CD14-positive monocyte (primary cell): ENCODE results near the gene MLC1. TPM values are rescaled to one million over a fixed set of nuclear protein-coding genes. Genes with fewer than 3 reads are reported as not detected.
A peak's percentile ranks its signal among the peaks of the same experiment; 100 is the strongest.

Experiments
- DNase-seq, 3 donors: peaks; one replicate each; pipeline ENCODE4 v3.0.0-alpha.2; 2011 to 2022
- H2AFZ ChIP-seq: 2 replicates; pipeline ENCODE4 v1.6.0; 2012; ENCODE audit warnings: mild to moderate bottlenecking, low read depth, low read length, inconsistent platforms; ENCODE audit not compliant: insufficient read depth, poor library complexity, severe bottlenecking
- H3K27ac ChIP-seq, 2 donors: 1 replicate in 1 of 2; 2 replicates in 1 of 2; pipeline ENCODE4 v1.5.1; 2012 to 2013; ENCODE audit warnings: low read length in 2 of 2, control low read depth in 1 of 2, inconsistent platforms in 1 of 2, low read depth in 1 of 2, mild to moderate bottlenecking in 1 of 2
- H3K27me3 ChIP-seq, 2 donors: one replicate each; pipeline versions ENCODE4 v1.6.0 to v1.6.1; 2011 to 2013; ENCODE audit warnings: low read length in 2 of 2; ENCODE audit not compliant: control insufficient read depth in 2 of 2, insufficient read depth in 2 of 2
- H3K36me3 ChIP-seq, 2 donors: replicated peaks in 1 of 2; 1 replicate in 1 of 2; 2 replicates in 1 of 2; pipeline versions ENCODE4 v1.5.1 to v1.6.1; 2012 to 2013; ENCODE audit warnings: low read length in 2 of 2, control low read depth in 1 of 2, inconsistent platforms in 1 of 2, mild to moderate bottlenecking in 1 of 2; ENCODE audit not compliant: insufficient read depth in 2 of 2, control insufficient read depth in 1 of 2
- H3K4me1 ChIP-seq, 2 donors: 1 replicate in 1 of 2; 2 replicates in 1 of 2; pipeline versions ENCODE4 v1.5.1 to v1.6.1; 2012 to 2013; ENCODE audit warnings: low read length in 2 of 2, control low read depth in 1 of 2, inconsistent platforms in 1 of 2, mild to moderate bottlenecking in 1 of 2, moderate library complexity in 1 of 2; ENCODE audit not compliant: insufficient read depth in 2 of 2, control insufficient read depth in 1 of 2
- H3K4me2 ChIP-seq: replicated peaks from 2 replicates; pipeline ENCODE3; 2012; ENCODE audit warnings: low read length, moderate library complexity, mild to moderate bottlenecking; ENCODE audit not compliant: poor library complexity, severe bottlenecking; ENCODE audit errors: extremely low read depth
- H3K4me3 ChIP-seq, 3 experiments: fragments of 200-600 bp in 1 of 3; sonication (generic) in 1 of 3; replicated peaks in 1 of 3; 1 replicate in 2 of 3; 2 replicates in 1 of 3; pipeline ENCODE4 v1.5.1; 2011 to 2013; ENCODE audit warnings: low read length in 3 of 3, mild to moderate bottlenecking in 3 of 3, control low read depth in 2 of 3, low read depth in 2 of 3, inconsistent platforms in 1 of 3, moderate library complexity in 1 of 3
- H3K79me2 ChIP-seq: 2 replicates; pipeline ENCODE4 v1.6.0; 2012; ENCODE audit warnings: mild to moderate bottlenecking, control low read depth, inconsistent platforms, low read length, moderate library complexity; ENCODE audit not compliant: insufficient read depth
- H3K9ac ChIP-seq: 2 replicates; pipeline ENCODE4 v1.6.0; 2017; ENCODE audit warnings: low read length, mild to moderate bottlenecking; ENCODE audit not compliant: insufficient read depth, poor library complexity, severe bottlenecking
- H3K9me3 ChIP-seq, 2 donors: replicated peaks in 1 of 2; 1 replicate in 1 of 2; 2 replicates in 1 of 2; pipeline versions ENCODE4 v1.5.1 to v1.6.1; 2012 to 2013; ENCODE audit warnings: low read length in 2 of 2, control low read depth in 1 of 2; ENCODE audit not compliant: control insufficient read depth in 1 of 2, insufficient read depth in 1 of 2
- H4K20me1 ChIP-seq: 2 replicates; pipeline ENCODE4 v1.6.0; 2012; ENCODE audit warnings: mild to moderate bottlenecking, low read length, control low read depth, moderate library complexity; ENCODE audit not compliant: insufficient read depth
- H3K27ac Mint-ChIP-seq, 7 donors: one replicate each; pipeline ENCODE4 v1.8.0; 2020; ENCODE audit warnings: mild to moderate bottlenecking in 7 of 7, mixed read lengths in 7 of 7, moderate library complexity in 6 of 7, inconsistent platforms in 2 of 7
- H3K27me3 Mint-ChIP-seq, 3 donors: one replicate each; pipeline ENCODE4 v1.8.0; 2021 to 2022; ENCODE audit warnings: low read depth in 3 of 3, mild to moderate bottlenecking in 3 of 3, mixed read lengths in 3 of 3, moderate library complexity in 3 of 3, inconsistent platforms in 1 of 3
- H3K36me3 Mint-ChIP-seq, 2 donors: one replicate each; pipeline ENCODE4 v1.8.0; 2020; ENCODE audit warnings: mixed read lengths in 2 of 2, inconsistent platforms in 1 of 2, mild to moderate bottlenecking in 1 of 2
- H3K4me1 Mint-ChIP-seq: one replicate; pipeline ENCODE4 v1.8.0; 2020; ENCODE audit warnings: mild to moderate bottlenecking, mixed read lengths
- H3K4me3 Mint-ChIP-seq, 2 donors: one replicate each; pipeline ENCODE4 v1.8.0; 2020; ENCODE audit warnings: mild to moderate bottlenecking in 2 of 2, mixed read lengths in 2 of 2, moderate library complexity in 1 of 2
- H3K9me3 Mint-ChIP-seq, 7 donors: one replicate each; pipeline ENCODE4 v1.8.0; 2020 to 2022; ENCODE audit warnings: mixed read lengths in 7 of 7, mild to moderate bottlenecking in 6 of 7, moderate library complexity in 6 of 7, inconsistent platforms in 2 of 7
- CTCF ChIP-seq: fragments of 200-600 bp; IDR thresholded peaks from one replicate; pipeline ENCODE4 v1.8.0; 2022; ENCODE audit warnings: antibody characterized with exemption, mild to moderate bottlenecking
- WGBS: methylation state at CpG from one replicate; pipeline ENCODE4 v1.1.5; 2013; ENCODE audit warnings: missing lambda C conversion rate; ENCODE audit not compliant: insufficient coverage; 5-methylcytosine and 5-hydroxymethylcytosine counted together
- intact Hi-C, 2 donors: fragments of 100-400 bp; cut with micrococcal nuclease; formaldehyde crosslinking; loops; one replicate each; pipeline versions ENCODE4 v1.15.0 to v1.15.1; 2023
- polyA plus RNA-seq, 3 donors: library from polyadenylated mRNA; depleted of rRNA in 1 of 3; unstranded in 2 of 3; stranded (reverse) in 1 of 3; fragments of 300-500 nt in 2 of 3; fragments of >200 nt in 1 of 3; fragmentation: Illumina TruSeq in 2 of 3; gene quantifications; 1 replicate in 2 of 3; 2 replicates in 1 of 3; pipeline ENCODE4 v1.2.3, GENCODE V29; 2012 to 2021

MLC1 gene
- polyA plus RNA-seq, 3 donors, result 1.6 to 3.6 (median 1.8) TPM

GRCh38 chr22:50072167-50072555 lies 13.1 kb downstream of the MLC1 start:
- DNase-seq, result no peak
- Mint-ChIP-seq H3K27ac (no peak overlapping the region), H3K4me3 (no peak overlapping the region), H3K4me1 (peaks cover 5% of the 10 kb centered on the region), H3K9me3 (no peaks in the 10 kb centered on the region), H3K36me3 (peaks cover 12 to 14% of the 10 kb centered on the region in 2 donors), H3K27me3 (peaks cover 0 to 1% (median 0%) of the 10 kb centered on the region in 3 donors)
- H3K4me2 ChIP-seq, result no peak overlapping the region
- no peaks in the 10 kb centered on the region for H3K36me3 ChIP-seq
- no peaks in the 10 kb centered on the region for H3K9me3 ChIP-seq
- no peaks in the 10 kb centered on the region for H3K79me2 ChIP-seq
- no peak overlapping the region for H3K9ac ChIP-seq
- no peaks in the 10 kb centered on the region for H4K20me1 ChIP-seq
- no peaks in the 10 kb centered on the region for H3K4me1 ChIP-seq
- 83% methylated on average over 6 of the region's 9 CpGs for WGBS
- H2AFZ ChIP-seq, result no peak overlapping the region
- no peak overlapping the region for H3K27ac ChIP-seq
- H3K4me3 ChIP-seq, result no peak overlapping the region
- TF ChIP-seq CTCF, result no peak
- intact Hi-C loops, result no loop called here
- H3K27me3 ChIP-seq, result no peaks in the 10 kb centered on the region

GRCh38 chr22:50071432-50072166 lies 13.6 kb downstream of the MLC1 start:
- Histone ChIP-seq H3K4me1 (no peaks in the 10 kb centered on the region), H3K79me2 (no peaks in the 10 kb centered on the region), H3K9me3 (no peaks in the 10 kb centered on the region), H3K27ac (no peak overlapping the region), H3K27me3 (no peaks in the 10 kb centered on the region), H3K4me2 (no peak overlapping the region), H4K20me1 (no peaks in the 10 kb centered on the region), H3K9ac (no peak overlapping the region), H3K36me3 (no peaks in the 10 kb centered on the region), H3K4me3 (no peak overlapping the region), H2AFZ (no peak overlapping the region)
- H3K4me1 Mint-ChIP-seq, result peaks cover 5% of the 10 kb centered on the region
- peaks cover 9 to 12% of the 10 kb centered on the region in 2 donors for H3K36me3 Mint-ChIP-seq
- peak overlapping the region in 1 of 7 donors; percentile 75 for H3K27ac Mint-ChIP-seq
- WGBS, result 86% methylated on average over 10 of the region's 14 CpGs
- no peak overlapping the region for H3K4me3 Mint-ChIP-seq
- no peak for DNase-seq
- intact Hi-C loops, result no loop called here
- H3K9me3 Mint-ChIP-seq, result no peaks in the 10 kb centered on the region
- no peak for TF ChIP-seq CTCF
- H3K27me3 Mint-ChIP-seq, result peaks cover 0 to 1% (median 0%) of the 10 kb centered on the region in 3 donors
